GM10248 (cell line): ENCODE measurements around the gene VPS37D.

Experiments used
- CTCF ChIA-PET: fragments of 300-600 bp; sonication (Branson Sonifier 250); formaldehyde crosslinking; extraction: SDS; loops from one replicate; lab custom pipeline; 2021; ENCODE audit warnings: antibody characterized with exemption; lab: Yijun Ruan, JAX
- POLR2A ChIA-PET: fragments of 350-650 bp; sonication (Branson Sonifier 250); formaldehyde crosslinking; extraction: SDS; loops from one replicate; lab custom pipeline; 2020; ENCODE audit warnings: antibody characterized with exemption; lab: Yijun Ruan, JAX
- DNase-seq: peaks from one replicate; pipeline ENCODE4 v3.0.0; 2012; ENCODE audit errors: extremely low spot score
- TF ChIP-seq, protein P1 (sequence below): IDR thresholded peaks from 2 replicates; pipeline ENCODE4 v1.5.1; 2012; ENCODE audit warnings: mild to moderate bottlenecking, low read depth; ENCODE audit errors: extremely low read depth, missing control alignments, control extremely low read depth

Gene VPS37D

DNA sequence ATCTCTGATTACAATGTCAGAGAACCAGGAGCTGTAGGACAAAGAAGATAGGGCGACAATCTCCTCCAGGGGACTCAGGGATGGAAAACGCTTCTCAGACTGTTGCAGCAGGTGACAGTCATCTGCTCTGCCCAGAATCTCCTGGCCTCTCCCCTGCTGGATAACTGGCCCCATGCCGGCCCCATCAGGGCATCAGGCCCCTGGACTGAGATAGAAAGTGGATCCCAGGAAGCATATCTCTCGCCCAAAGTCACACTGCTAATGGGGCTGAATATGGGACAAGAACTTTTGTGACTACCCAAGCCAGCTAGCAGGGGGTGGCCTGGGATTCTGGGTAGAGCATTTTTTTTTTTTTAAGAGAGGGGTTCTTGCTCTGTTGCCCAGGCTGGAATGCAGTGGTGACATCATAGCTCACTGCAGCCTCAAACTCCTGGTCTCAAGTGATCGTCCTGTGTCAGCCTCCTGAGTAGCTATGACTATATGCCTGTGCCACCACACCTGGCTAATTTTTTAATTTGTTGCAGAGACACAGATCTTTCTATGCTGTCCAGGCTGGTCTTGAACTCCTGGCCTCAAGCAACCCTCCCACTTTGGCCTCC, 22.8 kb upstream of the VPS37D start:
- POLR2A ChIA-PET, result no interaction called here
- TF ChIP-seq, protein P1, sequence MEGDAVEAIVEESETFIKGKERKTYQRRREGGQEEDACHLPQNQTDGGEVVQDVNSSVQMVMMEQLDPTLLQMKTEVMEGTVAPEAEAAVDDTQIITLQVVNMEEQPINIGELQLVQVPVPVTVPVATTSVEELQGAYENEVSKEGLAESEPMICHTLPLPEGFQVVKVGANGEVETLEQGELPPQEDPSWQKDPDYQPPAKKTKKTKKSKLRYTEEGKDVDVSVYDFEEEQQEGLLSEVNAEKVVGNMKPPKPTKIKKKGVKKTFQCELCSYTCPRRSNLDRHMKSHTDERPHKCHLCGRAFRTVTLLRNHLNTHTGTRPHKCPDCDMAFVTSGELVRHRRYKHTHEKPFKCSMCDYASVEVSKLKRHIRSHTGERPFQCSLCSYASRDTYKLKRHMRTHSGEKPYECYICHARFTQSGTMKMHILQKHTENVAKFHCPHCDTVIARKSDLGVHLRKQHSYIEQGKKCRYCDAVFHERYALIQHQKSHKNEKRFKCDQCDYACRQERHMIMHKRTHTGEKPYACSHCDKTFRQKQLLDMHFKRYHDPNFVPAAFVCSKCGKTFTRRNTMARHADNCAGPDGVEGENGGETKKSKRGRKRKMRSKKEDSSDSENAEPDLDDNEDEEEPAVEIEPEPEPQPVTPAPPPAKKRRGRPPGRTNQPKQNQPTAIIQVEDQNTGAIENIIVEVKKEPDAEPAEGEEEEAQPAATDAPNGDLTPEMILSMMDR, result no peak
- CTCF ChIA-PET, result interaction anchor here (3.7 kb wide), 1 partner anchor 38 kb away, joined by 11 read pairs; no protein-coding TSS in a partner anchor
- no peak for DNase-seq

DNA sequence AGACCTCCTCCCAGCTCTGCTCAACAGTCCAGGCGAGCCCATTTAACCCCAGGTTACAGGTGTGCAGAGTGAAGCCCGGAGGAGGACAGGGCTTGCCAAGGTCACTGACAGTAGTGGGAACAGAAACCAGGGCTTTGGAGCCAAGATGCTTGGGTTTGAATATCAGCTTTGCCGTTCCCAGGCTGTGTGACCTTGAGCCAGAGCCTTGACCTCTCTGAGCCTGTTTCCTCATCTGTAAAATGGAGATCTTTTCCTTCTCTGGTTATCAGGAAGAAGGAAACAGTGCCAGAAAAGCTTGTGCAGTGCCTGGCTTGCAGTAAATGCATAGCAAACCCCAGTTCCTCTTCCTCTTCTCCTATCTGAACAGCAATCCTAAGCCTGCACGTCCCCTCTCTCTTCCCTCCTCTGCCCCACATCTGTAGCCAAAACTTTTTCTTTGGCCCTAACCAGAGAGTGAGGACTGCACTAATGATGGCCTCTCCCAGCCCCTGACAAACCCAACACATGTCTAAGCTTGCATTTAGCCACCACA, 21.9 kb upstream of the VPS37D start:
- no peak for DNase-seq
- ChIA-PET CTCF (interaction anchor here (1.1 to 3.7 kb wide), 2 partner anchors 39 to 53 kb away, joined by 3 to 11 read pairs; no protein-coding TSS in a partner anchor), POLR2A (no interaction called here)
- TF ChIP-seq, protein P1, result no peak

DNA sequence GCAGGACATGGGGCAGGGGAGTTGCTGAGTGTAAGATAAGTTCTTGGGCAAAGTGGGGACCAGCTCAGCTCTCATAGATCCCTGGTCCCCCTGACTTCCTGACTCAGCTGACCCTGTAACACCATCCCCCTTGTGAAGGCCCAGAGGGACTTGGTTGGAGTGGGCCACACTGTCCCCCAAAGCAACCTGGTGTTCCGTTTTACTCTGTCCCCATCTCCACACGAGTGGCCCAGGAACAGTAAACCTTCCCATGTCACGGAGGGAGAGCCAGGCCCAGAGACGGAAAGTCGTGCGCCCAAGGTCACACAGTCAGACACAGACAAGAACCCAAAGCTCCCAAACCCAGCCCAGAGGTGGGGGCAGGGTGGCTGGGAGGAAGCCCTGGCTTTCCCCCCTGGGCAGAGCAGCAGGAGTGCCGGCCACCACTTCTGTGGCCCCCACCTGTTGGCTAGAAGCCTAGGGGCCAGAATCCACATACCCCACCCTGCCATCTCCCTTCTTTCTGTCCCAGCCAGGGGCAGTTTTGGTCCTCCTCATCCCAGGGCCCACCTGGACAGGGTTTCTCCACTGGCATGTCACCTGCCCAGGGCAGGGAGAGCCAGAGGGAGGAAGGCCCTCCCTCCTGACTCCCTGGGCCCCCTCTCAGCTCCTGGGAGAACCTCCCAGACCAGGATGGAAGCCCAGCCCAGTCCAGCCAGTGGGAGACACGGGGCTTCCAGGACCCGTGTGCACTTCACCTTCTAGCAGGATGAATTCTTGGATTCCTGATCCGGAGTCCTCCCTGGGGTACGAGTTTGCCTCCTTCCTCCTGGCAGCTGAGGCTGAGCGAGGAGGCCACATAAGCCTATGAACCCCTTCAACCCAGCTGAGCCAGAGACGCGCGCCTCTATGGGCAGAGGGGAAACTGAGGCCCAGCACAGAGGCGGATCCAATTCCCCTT, 20.6 kb upstream of the VPS37D start:
- no peak for DNase-seq
- CTCF ChIA-PET, result interaction anchor here (1.4 to 3.7 kb wide), 2 partner anchors 9 to 40 kb away, joined by 3 to 11 read pairs; no protein-coding TSS in a partner anchor
- POLR2A ChIA-PET, result no interaction called here
- TF ChIP-seq, protein P1, result no peak

DNA sequence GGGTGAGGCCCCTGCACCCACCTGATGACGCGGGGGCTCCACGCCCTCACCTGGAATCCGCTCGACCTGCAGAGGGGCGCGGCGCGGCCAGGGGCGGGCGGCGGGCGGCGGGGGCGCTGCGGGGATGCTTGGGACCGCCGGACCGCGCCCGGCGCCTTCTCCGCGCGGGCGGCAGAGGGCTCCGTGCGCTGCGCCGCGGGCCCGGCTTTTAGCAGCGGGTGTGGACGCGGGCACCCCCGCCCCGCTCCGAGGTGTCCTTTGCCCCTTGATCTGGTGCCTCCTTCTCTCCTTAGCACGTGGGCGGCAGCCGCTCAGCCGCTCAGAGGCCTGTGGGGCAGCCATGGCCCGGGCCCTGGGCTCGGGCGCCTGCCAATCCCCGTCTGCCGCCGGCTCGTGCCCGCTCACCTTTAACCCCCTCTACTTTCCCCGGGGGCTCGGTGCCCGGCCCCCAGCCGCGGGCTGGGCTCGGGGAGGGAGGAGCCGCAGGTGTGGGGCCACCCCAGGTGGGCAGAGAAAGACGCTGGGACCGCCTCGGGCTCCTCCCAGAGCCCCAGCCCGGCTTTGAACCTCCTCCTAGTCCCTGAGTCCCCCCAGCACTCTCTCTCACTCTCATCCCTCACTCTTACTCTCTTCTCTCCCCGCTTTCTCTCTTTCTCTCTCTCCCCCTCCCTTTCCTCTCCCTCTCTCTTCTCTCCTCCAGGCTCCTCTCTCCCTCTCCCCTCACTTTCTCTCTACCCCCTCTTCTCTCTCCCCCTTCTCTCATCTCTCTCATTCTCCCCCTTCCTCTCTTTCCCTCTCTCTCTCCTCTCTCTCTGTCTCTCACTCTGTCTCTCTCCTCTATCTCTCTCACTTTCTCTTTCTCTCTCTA, 19.7 kb upstream of the VPS37D start:
- CTCF ChIA-PET, result no interaction called here
- TF ChIP-seq, protein P1, result no peak
- POLR2A ChIA-PET, result no interaction called here
- DNase-seq, result no peak

DNA sequence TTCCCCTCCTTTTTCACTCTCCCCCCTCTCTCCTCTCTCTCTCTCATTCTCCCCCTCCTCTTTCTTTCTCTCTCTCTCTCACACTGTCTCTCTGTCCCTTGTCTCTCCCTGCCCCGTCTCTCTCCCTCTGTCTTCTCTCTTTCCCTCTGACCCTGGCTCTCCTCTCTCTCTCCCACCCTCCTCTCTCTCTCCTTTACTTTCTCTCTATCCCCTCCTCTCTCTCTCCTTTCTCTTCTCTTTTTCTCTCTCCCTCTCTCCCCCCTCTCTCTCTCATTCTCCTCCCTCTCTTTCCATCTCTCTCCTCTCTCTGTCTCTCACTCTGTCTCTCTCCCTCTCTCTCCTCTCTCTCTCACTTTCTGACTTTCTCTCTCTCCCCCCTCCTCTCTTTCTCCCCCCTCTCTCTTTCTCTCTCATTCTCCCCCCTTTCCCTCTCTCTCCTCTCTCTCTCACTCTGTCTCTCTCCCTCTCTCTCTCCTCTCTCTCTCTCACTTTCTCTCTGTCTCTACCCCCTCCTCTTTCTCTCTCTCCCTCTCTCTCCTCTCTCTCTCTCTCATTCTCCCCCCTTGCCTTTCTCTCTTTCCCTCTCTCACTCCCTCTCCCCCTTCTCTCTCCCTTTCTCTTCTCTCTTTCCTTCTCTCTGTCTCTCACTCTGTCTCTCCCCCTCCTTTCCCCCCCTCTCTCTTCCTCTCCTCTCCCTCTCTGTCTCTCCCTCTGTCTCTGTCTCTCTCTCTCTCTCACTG, 18.9 kb upstream of the VPS37D start:
- DNase-seq, result no peak
- CTCF ChIA-PET, result no interaction called here
- TF ChIP-seq, protein P1, result no peak

More for the DNA sequence above, 18.9 kb upstream of the VPS37D start:
- POLR2A ChIA-PET, result no interaction called here
